Activated T-cell treated with anti-CD3 and anti-CD28 coated beads, Interleukin-2, amount 50 U/mL, for 48 hours (primary cell): ENCODE results near the gene PRICKLE2.

Source experiments
- DNase-seq, 2 experiments: peaks; one replicate each; pipeline ENCODE4 v3.0.0-alpha.2; 2020

Gene PRICKLE2

DNA sequence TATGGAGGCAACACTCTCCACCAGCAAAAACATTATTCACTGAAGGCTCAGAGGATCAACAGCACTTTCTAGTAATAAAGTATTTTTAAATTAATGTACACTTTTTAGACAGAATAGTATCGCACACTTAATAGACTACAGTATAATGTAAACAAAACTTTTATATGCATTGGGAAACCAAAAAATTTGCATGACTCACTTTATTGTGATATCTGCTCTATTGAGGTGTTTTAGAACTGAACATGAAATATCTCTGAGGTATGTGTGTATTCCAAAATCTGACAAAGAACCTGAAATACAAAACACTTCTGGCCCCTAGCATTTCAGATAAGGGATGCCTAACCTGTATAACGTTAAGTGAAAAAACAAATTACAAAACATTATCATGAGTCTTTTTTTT is 99.7 kb downstream of the PRICKLE2 start:
- no peak for DNase-seq

DNA sequence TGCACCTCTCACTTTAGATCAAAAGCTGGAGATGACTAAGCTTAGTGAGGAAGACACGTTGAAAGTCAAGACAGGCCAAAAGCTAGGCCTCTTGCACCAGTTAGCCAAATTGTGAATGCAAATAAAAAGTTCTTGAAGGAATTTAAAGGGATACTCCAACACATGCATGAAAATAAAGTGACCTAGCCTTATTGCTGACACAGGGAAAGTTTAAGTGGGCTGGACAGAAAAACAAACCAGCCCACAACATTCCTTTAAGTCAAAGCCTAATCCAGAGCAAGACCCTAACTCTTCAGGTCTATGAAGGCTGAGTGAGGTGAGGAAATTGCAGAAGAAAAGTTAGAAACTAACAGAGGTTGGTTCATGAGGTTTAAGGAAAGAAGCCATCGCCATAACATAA is 101.3 kb downstream of the PRICKLE2 start:
- no peak for DNase-seq

DNA sequence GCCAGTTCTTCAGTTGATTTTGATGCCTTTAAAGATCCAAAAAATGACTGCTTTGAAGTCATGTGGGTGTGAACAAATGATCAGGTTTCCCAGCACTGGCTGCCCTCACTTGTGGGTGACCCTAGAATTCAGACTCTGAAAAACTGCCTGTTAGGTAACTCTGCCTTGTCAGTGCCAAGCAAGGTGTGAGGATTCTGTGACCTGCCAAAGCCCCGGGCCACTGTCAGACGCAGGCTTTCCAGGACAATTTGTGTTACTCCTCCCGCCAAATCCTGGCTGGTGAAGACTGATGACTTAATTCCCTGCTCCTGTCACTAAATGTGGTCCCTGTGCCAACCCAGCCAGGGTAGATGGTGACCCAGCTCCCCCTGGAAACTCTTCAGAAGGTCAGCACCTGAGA is 102.8 kb downstream of the PRICKLE2 start:
- DNase-seq: no peak

DNA sequence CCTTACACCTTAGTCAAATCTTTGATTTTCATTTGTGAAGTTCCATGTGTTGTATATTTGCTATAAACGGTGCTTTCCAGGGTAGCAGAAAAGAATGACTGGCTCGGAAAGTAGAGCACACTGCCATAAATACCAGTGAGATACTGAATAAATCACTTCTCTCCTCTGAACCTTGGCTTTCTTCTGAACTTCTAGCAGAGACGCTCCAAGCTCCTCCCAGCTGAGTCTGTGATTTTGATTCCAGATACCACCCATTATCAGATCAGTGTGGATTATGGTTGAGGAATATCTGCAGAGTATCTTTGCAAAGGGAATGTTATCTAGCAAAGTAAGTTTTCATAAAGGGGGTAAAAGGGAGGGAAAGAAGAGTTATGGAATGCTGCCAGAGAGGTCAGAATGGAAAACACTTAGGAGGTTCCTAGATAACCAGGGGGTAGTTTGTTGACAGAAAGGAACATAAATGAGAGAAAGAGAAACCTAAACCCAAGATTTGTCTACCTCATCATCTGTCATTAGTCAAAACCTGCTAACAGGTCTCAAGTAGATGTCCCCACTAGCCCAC is 103.4 kb downstream of the PRICKLE2 start:
- no peak for DNase-seq

DNA sequence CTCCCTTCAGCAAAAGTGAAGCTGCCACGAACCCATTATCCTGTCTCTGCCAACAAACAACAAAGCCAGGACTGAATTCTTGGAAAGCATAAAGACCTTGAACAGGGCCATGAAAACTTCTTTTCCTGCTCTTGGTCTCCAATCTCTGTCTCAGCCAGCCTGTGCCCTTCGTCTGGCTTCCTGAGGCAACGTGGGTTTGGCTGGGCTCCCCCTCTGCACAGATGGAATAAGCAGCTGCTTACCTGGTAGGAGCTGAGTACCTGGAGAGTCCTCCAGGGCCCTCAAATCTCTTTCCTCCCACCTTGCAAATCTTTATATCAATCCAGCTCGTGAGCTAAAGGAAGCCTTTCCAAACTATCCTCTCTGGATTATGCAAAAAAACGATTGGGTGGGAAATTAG is 104.4 kb downstream of the PRICKLE2 start:
- DNase-seq: no peak

DNA sequence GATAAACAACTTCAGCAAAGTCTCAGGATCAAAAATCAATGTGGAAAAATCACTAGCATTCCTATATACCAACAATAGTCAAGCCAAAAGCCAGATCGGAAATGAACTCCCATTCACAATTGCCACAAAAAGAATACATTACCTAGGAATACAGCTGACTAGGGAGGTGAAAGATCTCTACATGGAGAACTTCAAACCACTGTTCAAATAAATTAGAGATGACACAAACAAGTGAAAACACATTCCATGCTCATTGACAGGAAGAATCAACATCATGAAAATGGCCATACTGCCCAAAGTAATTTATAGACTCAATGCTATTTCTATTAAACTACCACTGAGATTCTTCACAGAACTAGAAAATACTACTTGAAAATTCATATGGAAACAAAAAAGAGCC is 107.8 kb downstream of the PRICKLE2 start:
- no peak for DNase-seq

DNA sequence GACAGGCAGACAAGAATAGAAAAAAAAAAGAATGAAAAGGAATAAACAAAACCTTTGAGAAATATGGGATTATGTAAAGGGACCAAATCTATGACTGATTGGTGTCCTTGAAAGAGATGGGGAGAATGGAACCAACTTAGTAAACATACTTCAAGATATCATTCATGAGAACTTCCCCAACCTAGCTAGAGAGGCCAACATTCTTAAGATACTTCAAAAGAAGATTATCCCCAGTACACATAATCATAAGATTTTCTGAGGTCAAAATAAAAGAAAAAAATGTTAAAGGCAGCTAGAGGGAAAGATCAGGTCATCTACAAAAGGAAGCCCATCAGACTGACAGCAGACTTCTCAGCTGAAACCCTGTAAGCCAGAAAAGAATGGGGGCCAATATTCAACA is 110.6 kb downstream of the PRICKLE2 start:
- DNase-seq: no peak

DNA sequence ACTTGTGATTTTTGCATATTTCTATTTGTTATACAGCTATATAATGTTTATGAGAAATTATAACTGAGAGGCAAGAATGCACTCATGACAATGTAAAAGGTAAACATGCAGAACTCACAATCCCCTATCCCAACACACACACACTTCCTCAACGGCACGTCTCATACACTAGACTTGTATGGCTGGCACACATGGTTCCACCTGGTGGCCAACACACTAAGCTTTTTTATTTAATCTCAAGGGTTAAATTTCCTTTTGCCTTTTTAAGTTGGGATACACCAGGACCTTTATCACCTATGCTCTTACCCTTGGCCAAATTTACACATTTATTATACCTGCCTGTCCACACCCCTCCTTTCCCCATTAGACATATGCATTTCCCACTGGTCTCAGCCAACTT is 113.4 kb downstream of the PRICKLE2 start:
- no peak for DNase-seq

DNA sequence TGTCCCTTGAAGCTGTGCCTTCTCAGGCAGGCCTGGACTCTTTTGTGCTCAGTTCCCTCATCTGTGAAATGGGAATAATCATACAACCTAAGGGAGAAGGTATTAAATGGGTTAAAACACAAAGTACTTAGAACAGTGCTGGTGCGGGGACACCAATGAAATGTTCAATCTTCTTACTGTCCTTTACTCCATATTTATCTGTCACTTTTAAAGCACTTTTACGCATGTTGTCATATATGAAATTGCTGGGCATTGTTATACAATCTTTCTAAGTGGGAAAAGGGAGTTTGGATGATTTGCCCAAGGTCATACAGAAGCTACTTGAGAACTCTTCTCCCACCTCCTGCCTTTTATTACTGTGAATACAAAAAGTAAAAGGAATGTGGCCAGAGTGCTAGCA is 114.2 kb downstream of the PRICKLE2 start:
- no peak for DNase-seq

DNA sequence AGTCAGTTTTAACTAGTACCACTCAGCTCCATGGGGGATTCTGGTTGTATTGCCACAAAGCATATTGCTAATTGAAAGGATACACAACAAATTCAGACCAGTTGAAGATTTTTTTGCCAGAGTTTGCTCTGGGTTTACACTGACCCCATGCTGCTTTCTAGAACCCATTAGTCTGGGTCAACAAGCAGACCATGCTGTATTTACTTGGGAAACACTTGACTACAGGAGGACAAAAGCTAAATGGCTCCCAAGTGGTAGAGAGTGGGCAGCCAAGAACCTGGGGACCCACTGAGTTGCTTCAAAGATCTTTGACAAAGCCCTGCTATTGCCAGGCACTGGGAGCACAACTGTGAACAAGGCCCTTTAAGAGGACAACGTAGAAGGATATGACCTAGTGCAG is 115.2 kb downstream of the PRICKLE2 start:
- DNase-seq: no peak

DNA sequence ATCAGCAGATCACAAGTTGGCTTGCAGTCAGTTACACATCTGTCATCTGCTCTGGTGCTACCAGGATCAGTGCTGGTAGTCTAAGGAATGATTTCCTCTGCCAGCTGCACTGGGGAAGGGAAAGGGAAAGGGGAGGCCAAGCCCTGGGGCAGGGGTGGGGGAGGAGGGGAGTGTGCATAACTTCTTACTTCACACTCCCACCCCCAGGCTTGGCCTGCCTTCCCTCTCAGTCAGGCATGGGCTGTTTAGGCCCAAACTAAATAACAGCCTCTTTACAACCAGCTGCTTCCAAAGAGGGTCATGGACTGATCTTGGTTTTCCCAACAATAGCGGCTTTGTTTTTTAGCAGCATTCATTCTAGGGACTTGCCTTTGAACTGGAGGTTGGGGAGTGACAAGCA is 115.8 kb downstream of the PRICKLE2 start:
- DNase-seq: no peak

DNA sequence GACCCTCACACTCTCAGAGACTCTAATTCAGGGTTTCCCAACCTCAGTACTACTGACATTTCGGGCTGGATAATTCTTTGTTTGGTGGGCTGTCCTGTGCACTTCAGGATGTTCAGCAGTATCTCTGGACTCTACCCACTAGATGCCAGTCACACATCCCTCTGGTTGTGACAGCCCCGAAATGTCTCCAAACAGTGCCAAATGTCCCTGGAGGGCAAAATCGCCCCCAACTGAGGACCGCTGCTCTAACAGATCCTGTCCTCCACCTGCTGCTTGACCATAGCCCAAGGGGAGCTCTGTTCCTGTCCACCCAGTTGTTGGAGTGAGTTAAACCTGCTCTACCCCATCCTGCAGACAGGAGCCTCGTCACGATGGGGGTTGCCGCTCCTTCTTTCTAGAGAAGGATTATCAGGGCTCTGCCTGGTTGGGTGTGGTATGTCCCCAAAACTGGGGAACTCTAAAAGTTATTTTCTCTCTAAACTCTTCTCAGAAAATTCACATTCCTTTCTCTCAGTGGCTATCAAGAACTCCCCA is 116.4 kb downstream of the PRICKLE2 start:
- no peak for DNase-seq

DNA sequence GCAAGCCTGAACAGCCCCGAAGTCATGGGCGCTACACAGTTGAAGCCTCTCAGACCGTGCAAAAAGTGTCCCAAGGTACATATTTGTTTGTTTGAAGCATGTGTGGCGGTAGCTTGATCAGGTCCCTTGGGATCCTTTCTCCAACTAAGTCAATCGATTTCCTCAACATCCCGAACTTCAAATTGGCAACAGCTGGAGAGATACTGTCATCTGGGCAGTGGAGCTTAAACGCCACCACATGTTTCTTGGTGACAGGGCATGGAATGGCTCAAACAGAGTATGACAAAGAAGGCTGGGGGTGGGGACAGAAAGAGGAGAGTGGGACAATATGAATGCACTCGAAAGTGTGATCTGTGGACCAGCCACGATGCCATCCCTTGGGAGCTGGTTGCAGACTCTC is 117.0 kb downstream of the PRICKLE2 start:
- no peak for DNase-seq

DNA sequence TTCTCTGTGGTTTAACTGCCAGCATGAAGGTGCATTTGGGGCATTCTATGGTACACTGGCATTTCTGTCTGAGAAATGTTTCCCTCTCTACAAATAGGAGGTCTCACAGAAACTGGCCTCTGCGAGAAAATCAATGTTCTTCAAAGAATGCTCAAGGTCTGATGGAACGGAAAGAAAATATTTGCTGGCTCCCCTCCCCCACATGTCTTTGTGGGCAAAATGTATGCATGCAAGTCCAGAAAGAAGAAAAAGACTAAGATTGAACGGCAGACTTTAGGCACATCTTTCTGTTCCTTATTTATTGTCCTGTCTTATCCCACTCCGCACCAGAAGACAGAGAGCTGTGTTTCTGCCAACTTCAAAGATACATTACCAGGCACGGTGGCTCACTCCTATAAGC is 118.1 kb downstream of the PRICKLE2 start:
- no peak for DNase-seq

DNA sequence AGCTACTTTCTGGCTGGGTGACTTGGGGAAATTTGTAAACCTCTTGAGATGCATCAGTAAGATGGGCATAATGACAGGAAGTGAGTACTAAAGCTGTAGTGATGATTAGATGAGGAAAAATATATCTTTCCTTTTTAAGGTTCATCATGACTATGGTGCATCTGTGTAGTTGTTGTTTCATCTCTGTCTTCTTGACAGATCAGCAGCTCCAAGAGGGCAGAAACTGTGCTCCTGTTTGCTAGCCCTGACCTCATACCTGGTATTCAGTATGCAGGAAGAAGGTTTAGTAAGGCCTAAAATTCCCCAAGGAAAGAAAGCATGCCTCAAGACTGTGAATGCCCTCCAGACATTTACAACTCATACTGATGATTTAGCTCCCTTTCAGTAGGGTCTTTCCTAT is 119.5 kb downstream of the PRICKLE2 start:
- no peak for DNase-seq

DNA sequence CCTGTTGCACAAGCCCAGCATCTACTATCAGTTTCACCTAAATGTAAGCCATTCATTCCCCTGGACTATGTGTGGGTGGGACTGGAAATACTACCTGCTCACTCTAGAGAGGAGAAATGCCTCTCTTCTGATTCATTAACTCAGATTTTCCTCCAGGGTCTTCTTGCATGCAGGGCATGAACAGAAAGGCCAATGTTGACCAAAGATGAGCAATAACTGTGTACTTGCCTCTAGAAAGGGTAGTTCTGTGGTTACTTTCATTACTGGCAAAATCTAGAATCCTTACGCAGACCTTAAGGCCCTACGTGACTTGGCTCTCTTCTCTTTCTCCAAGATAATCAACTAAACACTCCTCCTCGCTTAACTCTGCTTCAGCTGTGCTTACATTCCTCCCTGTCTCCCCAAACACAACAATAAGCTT is 120.6 kb downstream of the PRICKLE2 start:
- no peak for DNase-seq

DNA sequence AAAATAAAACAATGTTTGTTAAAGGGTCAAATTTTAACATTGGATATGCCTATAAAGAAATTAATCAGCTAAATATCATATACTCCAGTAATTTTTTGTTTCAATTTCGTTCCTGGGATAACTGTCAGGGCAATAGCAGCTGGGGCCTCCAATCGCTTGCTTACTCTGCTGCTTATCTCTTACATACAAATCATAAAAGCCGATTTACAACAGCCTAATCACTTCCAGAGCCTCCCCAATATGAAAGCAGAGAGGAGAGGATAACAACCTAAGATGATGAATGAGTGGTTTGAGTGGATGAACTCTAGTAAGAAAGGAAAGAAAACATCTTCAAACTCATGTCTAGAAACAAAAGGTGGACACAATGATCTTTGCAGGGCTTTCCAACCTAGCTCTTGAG is 121.3 kb downstream of the PRICKLE2 start:
- no peak for DNase-seq

DNA sequence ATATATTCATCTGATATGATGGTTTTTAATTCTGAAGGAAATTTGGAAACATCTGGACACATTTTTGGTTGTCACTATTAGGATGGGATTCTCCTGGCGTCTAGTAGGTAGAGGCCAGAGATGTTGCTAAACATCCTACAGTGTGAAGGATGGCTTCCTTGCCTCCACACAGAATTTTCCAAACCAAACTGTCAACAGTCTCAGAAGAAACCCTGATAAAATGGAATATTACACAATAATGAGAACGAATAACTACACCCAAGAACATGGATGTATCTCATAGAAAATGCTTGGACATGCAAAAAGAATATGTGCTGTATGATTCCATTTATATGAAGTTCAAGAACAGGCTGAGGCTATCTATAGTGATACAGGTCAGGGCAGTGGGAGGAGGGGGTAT is 122.1 kb downstream of the PRICKLE2 start:
- no peak for DNase-seq

DNA sequence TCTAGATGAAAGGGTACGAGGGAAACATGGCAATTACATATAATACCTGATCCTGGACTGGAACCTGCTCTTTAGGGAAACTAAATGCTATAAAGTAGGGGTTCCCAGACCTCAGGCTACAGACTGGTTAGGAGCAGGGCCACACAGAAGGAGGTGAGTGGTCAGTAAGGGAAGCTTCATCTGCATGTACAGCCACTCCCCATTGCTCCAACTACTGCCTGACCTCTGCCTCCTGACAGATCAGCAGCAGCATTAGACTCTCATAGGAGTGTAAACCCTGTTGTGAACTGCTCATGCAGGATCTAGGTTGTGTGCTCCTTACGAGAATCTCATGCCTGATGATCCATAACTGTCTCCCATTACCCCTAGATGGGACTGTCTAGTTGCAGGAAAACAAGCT is 123.1 kb downstream of the PRICKLE2 start:
- DNase-seq: no peak

DNA sequence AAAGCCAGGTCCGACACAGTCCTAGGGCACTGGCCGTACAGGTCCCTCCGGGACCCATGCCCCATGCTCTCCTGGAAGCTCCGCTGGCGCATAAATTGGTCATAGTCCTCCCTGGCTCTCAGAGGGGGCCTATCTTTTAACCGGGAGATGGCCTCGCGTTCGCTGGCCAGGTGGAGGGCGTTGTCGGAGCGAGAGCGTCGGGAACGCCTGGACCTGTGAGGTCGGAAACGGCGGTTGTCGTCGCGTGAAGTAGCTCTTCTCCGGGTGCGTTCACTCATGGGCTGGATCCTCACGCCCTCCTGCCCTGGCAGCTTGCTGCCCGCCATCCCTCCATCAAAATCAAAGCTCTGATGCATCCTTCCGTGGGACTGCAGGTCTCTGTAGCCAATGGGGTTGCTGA is 126.0 kb downstream of the PRICKLE2 start:
- DNase-seq: no peak

DNA sequence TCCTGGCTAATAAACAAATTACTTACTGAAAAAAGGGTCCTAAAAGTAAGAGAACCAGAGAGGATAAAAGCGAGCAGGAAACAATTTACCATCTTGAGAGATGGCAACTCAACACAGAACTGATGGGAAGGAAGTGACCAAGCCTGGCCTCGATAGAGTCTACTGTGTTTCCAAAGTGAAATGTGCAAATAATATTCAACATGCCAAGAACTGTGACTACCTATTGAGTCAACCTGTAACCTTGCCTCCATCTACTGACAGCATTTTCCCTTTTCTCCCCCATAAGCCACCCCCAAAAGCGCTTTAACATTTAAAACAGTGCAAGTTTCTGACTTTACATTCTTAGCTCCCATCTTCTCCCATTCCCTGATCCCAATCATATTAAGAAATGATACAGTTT is 126.6 kb downstream of the PRICKLE2 start:
- DNase-seq: no peak

DNA sequence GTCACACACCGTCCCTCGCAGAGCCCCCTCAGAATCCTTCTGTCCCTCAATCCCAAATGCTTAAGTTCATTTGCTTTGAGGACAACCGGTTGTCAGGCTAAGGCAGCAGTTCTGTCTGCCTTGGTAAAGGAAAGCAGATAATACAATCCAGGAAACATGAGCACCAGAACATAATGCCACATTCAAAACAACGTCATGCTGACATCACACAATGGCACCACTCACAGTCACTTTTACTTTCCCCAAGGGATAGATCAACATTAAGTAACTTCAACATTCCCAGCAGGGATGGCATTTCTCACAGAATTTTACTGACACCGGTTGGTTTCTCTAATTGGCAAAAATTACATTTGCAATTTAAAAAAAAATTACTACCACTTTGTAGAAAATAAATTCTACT is 127.3 kb downstream of the PRICKLE2 start:
- no peak for DNase-seq

DNA sequence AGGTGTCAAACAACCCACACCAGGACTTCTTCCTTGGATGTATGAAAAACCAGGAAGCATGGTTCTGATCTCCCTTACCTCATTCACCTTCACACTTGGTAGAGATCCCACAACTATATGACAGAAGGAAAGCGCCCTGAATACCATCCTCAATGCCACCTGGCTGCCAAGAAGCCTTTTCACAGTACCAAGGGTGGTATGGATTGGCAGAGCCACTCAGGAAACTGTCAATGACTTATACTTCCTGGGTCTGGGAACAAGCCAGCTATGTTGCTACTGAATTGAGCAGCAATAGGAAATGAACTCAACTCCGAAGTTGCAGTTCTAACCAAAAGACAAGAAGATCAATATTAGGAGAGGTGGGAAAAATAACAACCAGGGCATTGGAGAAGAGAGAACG is 129.5 kb downstream of the PRICKLE2 start:
- no peak for DNase-seq

DNA sequence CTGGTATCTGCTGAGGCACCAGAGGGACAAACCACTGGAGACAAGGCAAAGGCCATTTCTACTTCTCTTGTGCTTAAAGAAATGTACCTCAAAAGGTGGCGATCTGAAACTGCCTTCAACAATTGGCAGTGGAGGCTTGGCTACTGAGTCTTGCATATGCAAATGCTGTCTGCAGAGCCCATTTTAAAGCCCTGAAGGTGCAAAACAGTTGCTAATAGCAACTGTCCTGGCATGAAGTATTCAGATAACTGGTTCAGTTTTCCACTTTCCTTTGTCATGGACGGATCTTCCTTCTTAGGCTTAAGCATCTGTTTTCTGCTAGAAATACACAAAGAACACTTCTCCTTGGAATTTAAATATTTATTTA is 130.6 kb downstream of the PRICKLE2 start:
- no peak for DNase-seq

DNA sequence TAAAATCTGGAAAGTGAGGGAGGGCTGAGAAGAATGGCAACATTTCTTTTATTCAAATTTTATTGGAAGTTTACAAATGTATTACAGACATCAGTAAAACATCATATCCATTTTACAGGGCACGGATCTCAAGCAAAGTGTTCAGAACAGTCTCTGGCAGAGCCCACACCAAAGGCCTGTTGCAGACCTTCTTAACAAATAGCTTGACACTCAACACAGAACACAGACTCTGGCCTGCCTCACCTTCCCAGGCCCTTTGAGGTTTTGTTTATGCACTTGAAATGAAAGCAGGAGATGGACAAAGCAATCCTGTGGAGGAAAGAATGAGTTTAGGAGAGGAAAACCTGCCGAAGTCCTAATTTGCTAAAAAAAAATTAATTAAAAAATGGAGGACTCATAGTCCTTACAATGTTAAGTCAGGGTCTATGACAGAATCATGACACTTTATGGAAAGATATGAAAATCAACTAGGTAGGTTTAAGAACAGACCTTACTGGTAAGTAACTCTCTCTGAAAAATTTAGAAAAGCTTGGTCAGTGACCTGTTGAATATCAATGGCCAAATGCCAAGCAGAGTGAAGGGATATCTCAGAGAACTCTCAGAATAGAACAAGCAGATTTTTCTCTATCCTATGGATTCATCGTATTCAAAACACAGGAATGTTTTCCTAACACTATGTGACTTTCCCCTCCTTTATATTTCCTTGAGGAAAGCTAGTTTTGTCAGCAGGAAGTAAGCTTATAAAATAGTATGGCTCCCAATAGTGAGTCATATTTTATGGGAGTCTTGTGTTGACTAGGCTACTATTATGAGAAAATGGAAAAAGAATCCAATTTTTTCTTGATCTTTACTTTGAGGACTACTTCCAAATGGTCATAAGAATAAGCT is 131.2 kb downstream of the PRICKLE2 start:
- DNase-seq: no peak
